ENCODE results near the gene ADPRH.

Gene ADPRH

DNA sequence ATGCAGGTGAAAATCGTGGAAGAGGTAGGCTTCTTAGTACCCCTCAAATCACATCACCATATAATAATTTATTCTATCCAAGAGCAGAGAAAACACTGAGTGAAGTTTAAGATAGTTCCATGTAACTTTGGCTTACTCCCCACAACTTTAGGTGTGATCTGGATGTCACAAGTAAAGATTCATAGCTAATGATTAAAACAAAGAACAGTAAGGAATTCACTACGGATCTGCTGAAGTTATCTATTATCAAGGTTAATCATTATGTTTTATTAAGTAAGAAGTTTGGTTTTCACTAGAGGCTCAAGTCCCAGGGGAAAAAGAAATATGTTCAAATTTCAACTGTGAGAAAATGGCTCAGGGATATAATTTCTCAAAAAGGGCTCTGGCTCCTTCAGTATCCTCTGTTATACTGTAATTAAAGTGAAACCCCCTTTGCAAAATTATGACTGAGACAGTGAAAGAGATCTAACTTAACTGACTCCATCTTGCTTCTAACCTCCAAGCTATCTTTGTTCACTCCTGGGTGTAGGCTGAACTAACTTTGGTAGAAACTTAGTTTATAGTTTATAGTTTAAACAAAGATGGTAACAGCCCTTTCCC lies 37.0 kb upstream of the ADPRH start:
- DNase-seq (ENCODE audit: low spot score), result no peak
- Histone ChIP-seq H3K4me2 (ENCODE audit: insufficient read depth, low read length, poor library complexity, severe bottlenecking) (no peak overlapping the region), H3K9ac (ENCODE audit: low read depth, low read length, poor library complexity) (no peak overlapping the region), H3K14ac (ENCODE audit: low read length) (no peak overlapping the region), H3K18ac (ENCODE audit: low read length) (no peak overlapping the region), H2AK5ac (ENCODE audit: low read depth, low read length) (no peak overlapping the region), H3K4me1 (ENCODE audit: control insufficient read depth in 2 of 2, insufficient read depth in 1 of 2, low read depth in 1 of 2, low read length in 2 of 2) (no peaks in the 10 kb centered on the region), H2BK15ac (ENCODE audit: low read length) (no peak overlapping the region), H3K4me3 (ENCODE audit: low read length in 2 of 2) (no peak overlapping the region), H3K9me3 (replicated peaks in 1 of 2; ENCODE audit: control insufficient read depth in 2 of 2, insufficient read depth in 1 of 2, low read depth in 1 of 2, low read length in 2 of 2) (no peaks in the 10 kb centered on the region), H2BK120ac (ENCODE audit: low read depth, low read length) (no peak overlapping the region), H3K23ac (ENCODE audit: low read depth, low read length, poor library complexity) (no peak overlapping the region), H3K79me1 (ENCODE audit: low read depth, low read length) (no peaks in the 10 kb centered on the region), H2BK5ac (ENCODE audit: low read length) (no peak overlapping the region), H4K8ac (ENCODE audit: low read depth, low read length) (no peak overlapping the region), H2AFZ (ENCODE audit: low read length) (no peak overlapping the region), H3K27me3 (ENCODE audit: control insufficient read depth in 3 of 3, insufficient read depth in 3 of 3, low read depth in 1 of 3, low read length in 3 of 3) (no peaks in the 10 kb centered on the region), H3K27ac (replicated peaks; ENCODE audit: low read length) (no peak overlapping the region), H3K4ac (ENCODE audit: low read length) (no peak overlapping the region), H2BK12ac (ENCODE audit: low read length) (no peak overlapping the region), H4K91ac (ENCODE audit: low read depth, low read length, poor library complexity) (no peak overlapping the region), H3K36me3 (replicated peaks in 1 of 2; ENCODE audit: control insufficient read depth in 2 of 2, insufficient read depth in 2 of 2, low read length in 2 of 2) (no peaks in the 10 kb centered on the region)
- WGBS, 2 donors (ENCODE audit: extremely low coverage in 2 of 2, insufficient read length in 2 of 2, insufficient replicate concordance in 1 of 2), result no CpG with 5 or more reads among the region's 2 CpGs

DNA sequence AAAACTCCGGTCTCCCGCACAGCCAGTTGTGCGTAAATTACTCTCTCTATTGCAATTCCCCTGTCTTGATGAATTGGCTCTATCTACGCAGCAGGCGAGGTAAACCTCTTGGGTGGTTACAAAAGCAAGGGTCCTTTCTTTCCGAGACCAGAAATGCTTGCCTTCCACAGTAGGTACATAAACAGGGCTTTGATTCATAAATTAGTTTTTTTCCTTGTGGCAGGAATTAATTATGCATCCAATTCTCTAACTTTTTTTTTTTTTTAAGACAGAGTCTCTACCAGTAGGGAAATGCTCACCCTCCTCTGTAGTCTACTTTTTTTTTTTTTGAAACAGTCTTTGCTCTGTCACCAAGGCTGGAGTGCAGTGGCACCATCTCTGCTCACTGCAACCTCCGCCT lies 36.1 kb upstream of the ADPRH start:
- H2BK5ac ChIP-seq (ENCODE audit: low read length), result no peak overlapping the region
- H3K27me3 ChIP-seq (ENCODE audit: control insufficient read depth in 3 of 3, insufficient read depth in 3 of 3, low read depth in 1 of 3, low read length in 3 of 3), result no peaks in the 10 kb centered on the region
- H3K9ac ChIP-seq (ENCODE audit: low read depth, low read length, poor library complexity), result no peak overlapping the region
- no peak overlapping the region for H2BK15ac ChIP-seq (ENCODE audit: low read length)
- H3K79me1 ChIP-seq (ENCODE audit: low read depth, low read length), result no peaks in the 10 kb centered on the region
- H2BK120ac ChIP-seq (ENCODE audit: low read depth, low read length), result no peak overlapping the region
- no peaks in the 10 kb centered on the region for H3K4me1 ChIP-seq (ENCODE audit: control insufficient read depth in 2 of 2, insufficient read depth in 1 of 2, low read depth in 1 of 2, low read length in 2 of 2)
- H3K27ac ChIP-seq (replicated peaks; ENCODE audit: low read length), result no peak overlapping the region
- H3K23ac ChIP-seq (ENCODE audit: low read depth, low read length, poor library complexity), result no peak overlapping the region
- no peak overlapping the region for H3K18ac ChIP-seq (ENCODE audit: low read length)
- H3K9me3 ChIP-seq (replicated peaks in 1 of 2; ENCODE audit: control insufficient read depth in 2 of 2, insufficient read depth in 1 of 2, low read depth in 1 of 2, low read length in 2 of 2), result no peaks in the 10 kb centered on the region
- H3K36me3 ChIP-seq (replicated peaks in 1 of 2; ENCODE audit: control insufficient read depth in 2 of 2, insufficient read depth in 2 of 2, low read length in 2 of 2), result no peaks in the 10 kb centered on the region
- no peak overlapping the region for H3K4ac ChIP-seq (ENCODE audit: low read length)
- H4K91ac ChIP-seq (ENCODE audit: low read depth, low read length, poor library complexity), result no peak overlapping the region
- H2AK5ac ChIP-seq (ENCODE audit: low read depth, low read length), result no peak overlapping the region
- WGBS, 2 donors (ENCODE audit: extremely low coverage in 2 of 2, insufficient read length in 2 of 2, insufficient replicate concordance in 1 of 2), result no CpG with 5 or more reads among the region's 7 CpGs
- no peak overlapping the region for H3K4me2 ChIP-seq (ENCODE audit: insufficient read depth, low read length, poor library complexity, severe bottlenecking)
- no peak overlapping the region for H3K4me3 ChIP-seq (ENCODE audit: low read length in 2 of 2)
- H3K14ac ChIP-seq (ENCODE audit: low read length), result no peak overlapping the region
- no peak overlapping the region for H2AFZ ChIP-seq (ENCODE audit: low read length)
- H2BK12ac ChIP-seq (ENCODE audit: low read length), result no peak overlapping the region
- no peak overlapping the region for H4K8ac ChIP-seq (ENCODE audit: low read depth, low read length)
- no peak for DNase-seq (ENCODE audit: low spot score)

DNA sequence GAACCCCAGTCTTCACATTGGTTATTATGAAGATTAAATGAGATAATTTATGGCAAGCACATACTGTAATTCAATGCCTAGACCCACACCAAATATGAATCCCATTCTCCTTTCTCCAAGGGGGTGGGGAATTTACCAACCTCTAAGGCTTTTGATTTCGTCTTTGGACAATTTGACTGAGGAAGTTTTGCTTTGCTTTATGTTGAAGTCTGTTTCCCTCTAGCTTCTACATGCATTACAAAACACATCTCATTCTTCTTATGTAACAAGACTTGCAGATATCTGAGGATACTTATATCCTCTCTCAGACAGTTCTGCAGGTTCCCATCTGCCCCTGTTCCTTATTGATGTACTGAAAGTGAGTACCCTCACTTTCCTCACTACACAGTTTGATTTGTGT lies 32.1 kb upstream of the ADPRH start:
- Histone ChIP-seq H3K23ac (ENCODE audit: low read depth, low read length, poor library complexity) (no peak overlapping the region), H3K4me2 (ENCODE audit: insufficient read depth, low read length, poor library complexity, severe bottlenecking) (no peak overlapping the region), H3K27me3 (ENCODE audit: control insufficient read depth in 3 of 3, insufficient read depth in 3 of 3, low read depth in 1 of 3, low read length in 3 of 3) (no peaks in the 10 kb centered on the region), H3K36me3 (replicated peaks in 1 of 2; ENCODE audit: control insufficient read depth in 2 of 2, insufficient read depth in 2 of 2, low read length in 2 of 2) (no peaks in the 10 kb centered on the region), H3K27ac (replicated peaks; ENCODE audit: low read length) (no peak overlapping the region), H3K9me3 (replicated peaks in 1 of 2; ENCODE audit: control insufficient read depth in 2 of 2, insufficient read depth in 1 of 2, low read depth in 1 of 2, low read length in 2 of 2) (no peaks in the 10 kb centered on the region), H2BK5ac (ENCODE audit: low read length) (no peak overlapping the region), H3K79me1 (ENCODE audit: low read depth, low read length) (no peaks in the 10 kb centered on the region), H3K14ac (ENCODE audit: low read length) (no peak overlapping the region), H3K4ac (ENCODE audit: low read length) (no peak overlapping the region), H3K18ac (ENCODE audit: low read length) (no peak overlapping the region), H4K8ac (ENCODE audit: low read depth, low read length) (no peak overlapping the region), H2AFZ (ENCODE audit: low read length) (no peak overlapping the region), H2BK12ac (ENCODE audit: low read length) (no peak overlapping the region), H4K91ac (ENCODE audit: low read depth, low read length, poor library complexity) (no peak overlapping the region), H3K9ac (ENCODE audit: low read depth, low read length, poor library complexity) (no peak overlapping the region), H2BK15ac (ENCODE audit: low read length) (no peak overlapping the region), H2AK5ac (ENCODE audit: low read depth, low read length) (no peak overlapping the region), H3K4me3 (ENCODE audit: low read length in 2 of 2) (no peak overlapping the region), H2BK120ac (ENCODE audit: low read depth, low read length) (no peak overlapping the region), H3K4me1 (ENCODE audit: control insufficient read depth in 2 of 2, insufficient read depth in 1 of 2, low read depth in 1 of 2, low read length in 2 of 2) (no peaks in the 10 kb centered on the region)
- no peak for DNase-seq (ENCODE audit: low spot score)
- no CpG with 5 or more reads among the region's 1 CpG for WGBS, 2 donors (ENCODE audit: extremely low coverage in 2 of 2, insufficient read length in 2 of 2, insufficient replicate concordance in 1 of 2)

DNA sequence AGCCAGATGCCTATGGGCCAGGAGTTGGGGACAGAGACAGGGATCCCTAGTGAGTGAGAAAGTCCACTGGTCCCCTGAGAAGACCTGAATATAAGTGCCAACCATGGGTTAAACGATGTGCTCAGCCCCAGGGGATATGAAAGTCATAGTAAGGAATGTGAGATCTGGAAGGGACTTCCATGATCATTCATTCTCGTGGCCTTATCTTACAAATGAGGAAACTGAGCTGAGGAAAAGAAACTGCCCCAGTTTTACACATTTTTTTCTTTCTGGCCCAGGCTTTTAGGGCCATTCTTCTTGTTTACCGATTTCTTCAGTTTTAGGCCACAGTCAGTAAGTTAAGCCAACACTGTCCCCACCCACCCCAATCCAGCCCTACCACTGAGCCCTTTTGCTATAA lies 31.0 kb upstream of the ADPRH start:
- Histone ChIP-seq H2BK15ac (ENCODE audit: low read length) (no peak overlapping the region), H3K36me3 (replicated peaks in 1 of 2; ENCODE audit: control insufficient read depth in 2 of 2, insufficient read depth in 2 of 2, low read length in 2 of 2) (no peaks in the 10 kb centered on the region), H3K18ac (ENCODE audit: low read length) (no peak overlapping the region), H3K4me1 (ENCODE audit: control insufficient read depth in 2 of 2, insufficient read depth in 1 of 2, low read depth in 1 of 2, low read length in 2 of 2) (no peaks in the 10 kb centered on the region), H2BK120ac (ENCODE audit: low read depth, low read length) (no peak overlapping the region), H2AFZ (ENCODE audit: low read length) (no peak overlapping the region), H2BK12ac (ENCODE audit: low read length) (no peak overlapping the region), H3K27me3 (ENCODE audit: control insufficient read depth in 3 of 3, insufficient read depth in 3 of 3, low read depth in 1 of 3, low read length in 3 of 3) (no peaks in the 10 kb centered on the region), H3K23ac (ENCODE audit: low read depth, low read length, poor library complexity) (no peak overlapping the region), H3K79me1 (ENCODE audit: low read depth, low read length) (no peaks in the 10 kb centered on the region), H4K8ac (ENCODE audit: low read depth, low read length) (no peak overlapping the region), H2BK5ac (ENCODE audit: low read length) (no peak overlapping the region), H2AK5ac (ENCODE audit: low read depth, low read length) (no peak overlapping the region), H3K9ac (ENCODE audit: low read depth, low read length, poor library complexity) (no peak overlapping the region), H3K9me3 (replicated peaks in 1 of 2; ENCODE audit: control insufficient read depth in 2 of 2, insufficient read depth in 1 of 2, low read depth in 1 of 2, low read length in 2 of 2) (no peaks in the 10 kb centered on the region), H3K4ac (ENCODE audit: low read length) (no peak overlapping the region), H3K14ac (ENCODE audit: low read length) (no peak overlapping the region), H3K4me3 (ENCODE audit: low read length in 2 of 2) (no peak overlapping the region), H4K91ac (ENCODE audit: low read depth, low read length, poor library complexity) (no peak overlapping the region), H3K27ac (replicated peaks; ENCODE audit: low read length) (no peak overlapping the region), H3K4me2 (ENCODE audit: insufficient read depth, low read length, poor library complexity, severe bottlenecking) (no peak overlapping the region)
- no CpG with 5 or more reads among the region's 3 CpGs for WGBS, 2 donors (ENCODE audit: extremely low coverage in 2 of 2, insufficient read length in 2 of 2, insufficient replicate concordance in 1 of 2)
- DNase-seq (ENCODE audit: low spot score), result no peak
